Neural cell (in vitro differentiated cells): Measurements from ENCODE around the gene RAB11FIP3. TPM values are rescaled to one million over a fixed set of nuclear protein-coding genes. Genes with fewer than 3 reads are reported as not detected.

Source experiments
- H2AFZ ChIP-seq: fragments of 200-600, 300-800 bp; sonication (generic), shearing (Covaris generic); 2 replicates; pipeline ENCODE4 v1.6.0; 2014; ENCODE audit warnings: low read depth, mild to moderate bottlenecking, antibody characterized with exemption, low read length, moderate library complexity
- H3F3A ChIP-seq: fragments of 200-600 bp; shearing (Covaris generic); 2 replicates; pipeline ENCODE4 v1.6.1; 2016; ENCODE audit warnings: mild to moderate bottlenecking, moderate library complexity, mixed read lengths, antibody characterized with exemption, low read length; ENCODE audit not compliant: insufficient read depth, poor library complexity, severe bottlenecking
- H3K27ac ChIP-seq: fragments of 200-600, 300-800 bp; sonication (generic), shearing (Covaris generic); 2 replicates; pipeline ENCODE4 v1.5.1; 2014; ENCODE audit warnings: mild to moderate bottlenecking, low read length, moderate library complexity
- H3K27me3 ChIP-seq: fragments of 300-800, 200-600 bp; sonication (generic), shearing (Covaris generic); 2 replicates; pipeline ENCODE4 v1.6.0; 2014; ENCODE audit warnings: mild to moderate bottlenecking, low read depth, low read length, moderate library complexity; ENCODE audit not compliant: insufficient read depth
- H3K36me3 ChIP-seq: fragments of 300-800, 200-600 bp; sonication (generic), shearing (Covaris generic); 2 replicates; pipeline ENCODE4 v1.5.1; 2014; ENCODE audit warnings: mild to moderate bottlenecking, antibody characterized with exemption, low read length, moderate library complexity; ENCODE audit not compliant: insufficient read depth
- H3K4me2 ChIP-seq: fragments of 300-800, 200-600 bp; sonication (generic), shearing (Covaris generic); 2 replicates; pipeline ENCODE4 v1.6.0; 2014; ENCODE audit warnings: mild to moderate bottlenecking, low read length
- H3K4me3 ChIP-seq: fragments of 300-800, 200-600 bp; sonication (generic), shearing (Covaris generic); 2 replicates; pipeline ENCODE4 v1.5.1; 2014; ENCODE audit warnings: mild to moderate bottlenecking, low read length, moderate library complexity
- H3K79me2 ChIP-seq: fragments of 200-600 bp; shearing (Covaris generic); replicated peaks from 2 replicates; pipeline ENCODE4 v1.6.0; 2014; ENCODE audit warnings: mild to moderate bottlenecking, low read length, moderate library complexity; ENCODE audit not compliant: insufficient read depth
- H3K9ac ChIP-seq: fragments of 300-800, 200-600 bp; sonication (generic), shearing (Covaris generic); 2 replicates; pipeline ENCODE4 v1.6.1; 2016; ENCODE audit warnings: mild to moderate bottlenecking, low read length, mixed read lengths
- H3K9me2 ChIP-seq: fragments of 200-600 bp; shearing (Covaris generic); 2 replicates; pipeline ENCODE4 v1.6.1; 2016; ENCODE audit warnings: mild to moderate bottlenecking, low read length, mixed read lengths; ENCODE audit not compliant: insufficient read depth
- H3K9me3 ChIP-seq: fragments of 200-600, 300-800 bp; sonication (generic), shearing (Covaris generic); 2 replicates; pipeline ENCODE4 v1.6.1; 2016; ENCODE audit warnings: mild to moderate bottlenecking, mixed run types, low read length, moderate library complexity, mixed read lengths
- H4K20me1 ChIP-seq: fragments of 200-600 bp; shearing (Covaris generic); 2 replicates; pipeline ENCODE4 v1.6.1; 2016; ENCODE audit warnings: mild to moderate bottlenecking, mixed run types; ENCODE audit not compliant: insufficient read depth
- CTCF ChIP-seq: fragments of 450-650 bp; IDR thresholded peaks from 2 replicates; pipeline ENCODE4 v1.5.1; 2014; ENCODE audit warnings: antibody characterized with exemption, mild to moderate bottlenecking, moderate library complexity; ENCODE audit not compliant: poor library complexity, severe bottlenecking
- EP300 ChIP-seq: fragments of 450-650 bp; conservative IDR thresholded peaks from 2 replicates; pipeline ENCODE4 v1.6.1; 2014; ENCODE audit warnings: antibody characterized with exemption, mild to moderate bottlenecking, moderate library complexity; ENCODE audit not compliant: poor library complexity, severe bottlenecking
- EZH2 ChIP-seq: fragments of 200-600, 300-800 bp; shearing (Covaris generic), sonication (generic); IDR thresholded peaks from 2 replicates; pipeline ENCODE4 v1.6.1; 2014; ENCODE audit warnings: antibody characterized with exemption, low read length, borderline replicate concordance, mild to moderate bottlenecking; ENCODE audit not compliant: insufficient read depth, poor library complexity, severe bottlenecking
- MXI1 ChIP-seq: fragments of 450-650 bp; conservative IDR thresholded peaks from 2 replicates; pipeline ENCODE4 v1.6.1; 2014; ENCODE audit warnings: antibody characterized with exemption, mild to moderate bottlenecking; ENCODE audit not compliant: poor library complexity, severe bottlenecking
- POLR2AphosphoS5 ChIP-seq: IDR thresholded peaks from 2 replicates; pipeline ENCODE4 v1.6.1; 2012
- RAD21 ChIP-seq: fragments of 450-650 bp; conservative IDR thresholded peaks from 2 replicates; pipeline ENCODE4 v1.6.1; 2014; ENCODE audit warnings: antibody characterized with exemption, mild to moderate bottlenecking, moderate library complexity
- SMC3 ChIP-seq: fragments of 450-650 bp; conservative IDR thresholded peaks from 2 replicates; pipeline ENCODE4 v1.6.1; 2014; ENCODE audit warnings: antibody characterized with exemption, mild to moderate bottlenecking, moderate library complexity; ENCODE audit not compliant: poor library complexity
- TAF1 ChIP-seq: IDR thresholded peaks from 2 replicates; pipeline ENCODE4 v1.6.1; 2012; ENCODE audit warnings: low read depth
- polyA plus RNA-seq: library from polyadenylated mRNA; depleted of rRNA; stranded (reverse); fragments of >200 nt; gene quantifications from 2 replicates; pipeline ENCODE4 v1.2.3, GENCODE V29; 2014
- TF ChIP-seq, protein P1 (sequence below): IDR thresholded peaks from 2 replicates; pipeline ENCODE4 v1.6.1; 2012; ENCODE audit warnings: borderline replicate concordance

RAB11FIP3 gene
- polyA plus RNA-seq, 1 donor from 2014 or later, result 55.0 TPM

DNA sequence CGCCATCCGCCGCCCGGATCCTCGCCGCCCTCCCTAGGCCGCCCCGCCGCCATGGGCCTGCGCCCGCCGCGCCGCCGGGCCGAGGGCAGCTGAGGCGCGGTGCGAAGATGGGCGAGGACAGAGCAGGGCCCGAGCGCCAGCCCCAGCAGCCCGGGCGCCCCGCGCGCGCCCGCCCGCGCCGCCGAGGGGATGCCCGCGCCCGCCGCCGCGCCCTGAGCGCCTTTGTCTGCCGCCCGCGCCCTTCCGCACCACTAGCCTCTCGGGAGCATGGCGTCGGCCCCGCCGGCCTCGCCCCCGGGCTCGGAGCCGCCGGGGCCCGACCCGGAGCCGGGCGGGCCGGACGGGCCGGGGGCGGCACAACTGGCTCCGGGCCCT lies 278 bp downstream of the RAB11FIP3 start:
- H3K4me3 ChIP-seq, result peak overlapping the region; percentile 88
- H3K9ac ChIP-seq, result peak overlapping the region; percentile 90
- H3F3A ChIP-seq, result no peaks in the 10 kb centered on the region
- H3K9me3 ChIP-seq, result no peaks in the 10 kb centered on the region
- H3K9me2 ChIP-seq, result no peaks in the 10 kb centered on the region
- H3K27me3 ChIP-seq, result no peaks in the 10 kb centered on the region
- TF ChIP-seq SMC3, result no peak
- TF ChIP-seq RAD21, result no peak
- no peak for TF ChIP-seq TAF1
- H3K79me2 ChIP-seq, result peaks cover 50% of the 10 kb centered on the region
- H2AFZ ChIP-seq, result no peak overlapping the region
- H4K20me1 ChIP-seq, result peaks cover 16% of the 10 kb centered on the region
- H3K4me2 ChIP-seq, result no peak overlapping the region
- no peaks in the 10 kb centered on the region for H3K36me3 ChIP-seq
- H3K27ac ChIP-seq, result peak overlapping the region; percentile 90

- no peaks in the 10 kb centered on the region for H3F3A ChIP-seq
- TF ChIP-seq TAF1 (no peak), EP300 (no peak), POLR2AphosphoS5 (no peak), EZH2 (no peak), CTCF (no peak), MXI1 (peak; percentile 24)
- TF ChIP-seq, protein P1, sequence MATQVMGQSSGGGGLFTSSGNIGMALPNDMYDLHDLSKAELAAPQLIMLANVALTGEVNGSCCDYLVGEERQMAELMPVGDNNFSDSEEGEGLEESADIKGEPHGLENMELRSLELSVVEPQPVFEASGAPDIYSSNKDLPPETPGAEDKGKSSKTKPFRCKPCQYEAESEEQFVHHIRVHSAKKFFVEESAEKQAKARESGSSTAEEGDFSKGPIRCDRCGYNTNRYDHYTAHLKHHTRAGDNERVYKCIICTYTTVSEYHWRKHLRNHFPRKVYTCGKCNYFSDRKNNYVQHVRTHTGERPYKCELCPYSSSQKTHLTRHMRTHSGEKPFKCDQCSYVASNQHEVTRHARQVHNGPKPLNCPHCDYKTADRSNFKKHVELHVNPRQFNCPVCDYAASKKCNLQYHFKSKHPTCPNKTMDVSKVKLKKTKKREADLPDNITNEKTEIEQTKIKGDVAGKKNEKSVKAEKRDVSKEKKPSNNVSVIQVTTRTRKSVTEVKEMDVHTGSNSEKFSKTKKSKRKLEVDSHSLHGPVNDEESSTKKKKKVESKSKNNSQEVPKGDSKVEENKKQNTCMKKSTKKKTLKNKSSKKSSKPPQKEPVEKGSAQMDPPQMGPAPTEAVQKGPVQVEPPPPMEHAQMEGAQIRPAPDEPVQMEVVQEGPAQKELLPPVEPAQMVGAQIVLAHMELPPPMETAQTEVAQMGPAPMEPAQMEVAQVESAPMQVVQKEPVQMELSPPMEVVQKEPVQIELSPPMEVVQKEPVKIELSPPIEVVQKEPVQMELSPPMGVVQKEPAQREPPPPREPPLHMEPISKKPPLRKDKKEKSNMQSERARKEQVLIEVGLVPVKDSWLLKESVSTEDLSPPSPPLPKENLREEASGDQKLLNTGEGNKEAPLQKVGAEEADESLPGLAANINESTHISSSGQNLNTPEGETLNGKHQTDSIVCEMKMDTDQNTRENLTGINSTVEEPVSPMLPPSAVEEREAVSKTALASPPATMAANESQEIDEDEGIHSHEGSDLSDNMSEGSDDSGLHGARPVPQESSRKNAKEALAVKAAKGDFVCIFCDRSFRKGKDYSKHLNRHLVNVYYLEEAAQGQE, result peak; percentile 40
- peak overlapping the region; percentile 100 for H3K4me3 ChIP-seq
- H3K4me2 ChIP-seq, result peak overlapping the region; percentile 84
- H4K20me1 ChIP-seq, result peaks cover 16% of the 10 kb centered on the region
- no peaks in the 10 kb centered on the region for H3K27me3 ChIP-seq
- no peaks in the 10 kb centered on the region for H3K9me2 ChIP-seq
- H3K79me2 ChIP-seq, result peaks cover 56% of the 10 kb centered on the region
- H3K36me3 ChIP-seq, result no peaks in the 10 kb centered on the region
- peak overlapping the region; percentile 65 for H3K27ac ChIP-seq
- H2AFZ ChIP-seq, result no peak overlapping the region
- no peaks in the 10 kb centered on the region for H3K9me3 ChIP-seq
- H3K9ac ChIP-seq, result peak overlapping the region; percentile 90
Observed at GRCh38 chr16:426115-426905, 861 bp downstream of the RAB11FIP3 start.

- Histone ChIP-seq H3K4me3 (peak overlapping the region; percentile 100), H3K4me2 (peak overlapping the region; percentile 84), H3K36me3 (no peaks in the 10 kb centered on the region), H3K27me3 (no peaks in the 10 kb centered on the region), H3K9me3 (no peaks in the 10 kb centered on the region), H3K79me2 (peaks cover 59% of the 10 kb centered on the region), H2AFZ (no peak overlapping the region), H3K27ac (no peak overlapping the region), H3K9ac (peak overlapping the region; percentile 90), H4K20me1 (peaks cover 16% of the 10 kb centered on the region), H3F3A (no peaks in the 10 kb centered on the region), H3K9me2 (no peaks in the 10 kb centered on the region)
- TF ChIP-seq, protein P1, result no peak
- TF ChIP-seq SMC3 (no peak), EZH2 (no peak), TAF1 (no peak), EP300 (no peak), MXI1 (no peak), RAD21 (no peak), POLR2AphosphoS5 (no peak), CTCF (no peak)
Observed at GRCh38 chr16:426906-427249, 1.4 kb downstream of the RAB11FIP3 start.
